ENCODE data around the gene MAP4K5.
A peak's percentile ranks its signal among the peaks of the same experiment; 100 is the strongest.

The MAP4K5 gene

GRCh38 chr14:50476134-50476533, 56.2 kb downstream of the MAP4K5 start:
- no peak for DNase-seq (ENCODE audit: low spot score)

- no peak for DNase-seq (ENCODE audit: low spot score)
These were observed 56.9 kb downstream of the MAP4K5 start for GRCh38 chr14:50475460-50475859.

- DNase-seq (ENCODE audit: low spot score) = no peak
These were observed 60.4 kb downstream of the MAP4K5 start for GRCh38 chr14:50471838-50472465.

GRCh38 chr14:50469982-50470381, 62.4 kb downstream of the MAP4K5 start:
- no peak for DNase-seq (ENCODE audit: low spot score)

GRCh38 chr14:50462111-50462510, 70.3 kb downstream of the MAP4K5 start:
- DNase-seq (ENCODE audit: low spot score) = no peak

GRCh38 chr14:50453869-50454268, 78.5 kb downstream of the MAP4K5 start:
- DNase-seq (ENCODE audit: low spot score) = no peak

GRCh38 chr14:50452979-50453705, 79.2 kb downstream of the MAP4K5 start:
- DNase-seq (ENCODE audit: low spot score) = peak; percentile 33

GRCh38 chr14:50452296-50452695, 80.1 kb downstream of the MAP4K5 start:
- DNase-seq (ENCODE audit: low spot score) = no peak

GRCh38 chr14:50451854-50452253, 80.5 kb downstream of the MAP4K5 start:
- DNase-seq (ENCODE audit: low spot score) = no peak

GRCh38 chr14:50447461-50447860, 84.9 kb downstream of the MAP4K5 start:
- peak; percentile 53 for DNase-seq (ENCODE audit: low spot score)

- DNase-seq (ENCODE audit: low spot score) = no peak
These were observed 97.8 kb downstream of the MAP4K5 start for GRCh38 chr14:50434528-50434927.

GRCh38 chr14:50432131-50432530, 100.2 kb downstream of the MAP4K5 start:
- DNase-seq (ENCODE audit: low spot score) = no peak

GRCh38 chr14:50425816-50426215, 106.6 kb downstream of the MAP4K5 start:
- no peak for DNase-seq (ENCODE audit: low spot score)

- DNase-seq (ENCODE audit: low spot score) = no peak
These were observed 107.3 kb downstream of the MAP4K5 start for GRCh38 chr14:50425105-50425504.

- DNase-seq (ENCODE audit: low spot score) = no peak
These were observed 108.8 kb downstream of the MAP4K5 start for GRCh38 chr14:50423529-50423928.

GRCh38 chr14:50421499-50421898, 110.9 kb downstream of the MAP4K5 start:
- no peak for DNase-seq (ENCODE audit: low spot score)

- DNase-seq (ENCODE audit: low spot score) = no peak
These were observed 114.5 kb downstream of the MAP4K5 start for GRCh38 chr14:50417853-50418252.

GRCh38 chr14:50410921-50411320, 121.4 kb downstream of the MAP4K5 start:
- no peak for DNase-seq (ENCODE audit: low spot score)

GRCh38 chr14:50410071-50410470, 122.3 kb downstream of the MAP4K5 start:
- DNase-seq (ENCODE audit: low spot score) = no peak

- DNase-seq (ENCODE audit: low spot score) = no peak
These were observed 125.1 kb downstream of the MAP4K5 start for GRCh38 chr14:50407111-50407812.

GRCh38 chr14:50403419-50403818, 128.9 kb downstream of the MAP4K5 start:
- no peak for DNase-seq (ENCODE audit: low spot score)

- DNase-seq (ENCODE audit: low spot score) = no peak
These were observed 129.4 kb downstream of the MAP4K5 start for GRCh38 chr14:50402965-50403364.

GRCh38 chr14:50400461-50400860, 131.9 kb downstream of the MAP4K5 start:
- DNase-seq (ENCODE audit: low spot score) = no peak

Data from hematopoietic multipotent progenitor cell treated with erythropoietin and hydrocortisone succinate and interleukin-3 and kit ligand, for 15 days (in vitro differentiated cells).